Measurements from ENCODE around the gene NRP2. TPM values are rescaled to one million over a fixed set of nuclear protein-coding genes. Genes with fewer than 3 reads are reported as not detected.

NRP2 gene
- polyA plus RNA-seq, 2 of the 4 experiments (the other 2 are of a cell fraction): 144 to 159 TPM

DNA sequence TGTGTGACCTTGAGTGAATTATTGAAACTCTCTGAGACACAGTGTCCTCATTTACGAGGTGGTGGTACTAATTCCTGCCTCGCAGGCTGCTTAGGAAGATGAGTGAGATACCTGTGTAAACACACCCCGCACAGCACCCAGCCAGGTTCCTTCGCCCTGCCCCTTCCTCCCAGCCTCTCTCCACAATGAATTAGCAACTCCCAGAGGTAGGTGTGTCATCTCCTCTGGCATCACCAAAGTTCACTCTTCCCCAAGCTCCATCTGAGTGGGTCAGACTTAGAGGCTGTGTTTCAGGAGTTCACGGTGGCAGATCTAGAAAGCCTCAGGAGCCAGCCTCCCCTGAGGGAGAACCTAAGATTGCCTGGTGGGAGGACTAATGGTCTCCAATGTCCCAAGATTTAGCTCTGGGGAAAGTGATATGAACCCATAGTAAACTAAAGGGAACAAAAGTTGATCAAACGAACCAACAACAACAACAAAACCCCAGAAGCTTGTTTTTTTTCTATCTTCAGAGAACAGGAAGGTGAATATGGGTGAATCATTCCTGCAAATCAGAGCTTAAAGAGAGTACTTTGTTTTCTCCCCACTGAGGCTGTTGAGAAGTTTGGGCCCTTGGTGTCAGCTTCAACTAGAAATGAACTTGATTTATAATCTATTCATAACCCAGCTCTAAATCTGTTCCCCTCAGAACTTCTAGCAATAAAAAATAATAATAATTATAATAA, 44.4 kb upstream of the NRP2 start (continued):
- TF ChIP-seq ESRRA (IDR thresholded peaks at IDR 0.05; ENCODE audit: borderline replicate concordance, low read length) (no peak), TFCP2L1 (CRISPR knock-in tag; IDR thresholded peaks at IDR 0.05) (no peak)

DNA sequence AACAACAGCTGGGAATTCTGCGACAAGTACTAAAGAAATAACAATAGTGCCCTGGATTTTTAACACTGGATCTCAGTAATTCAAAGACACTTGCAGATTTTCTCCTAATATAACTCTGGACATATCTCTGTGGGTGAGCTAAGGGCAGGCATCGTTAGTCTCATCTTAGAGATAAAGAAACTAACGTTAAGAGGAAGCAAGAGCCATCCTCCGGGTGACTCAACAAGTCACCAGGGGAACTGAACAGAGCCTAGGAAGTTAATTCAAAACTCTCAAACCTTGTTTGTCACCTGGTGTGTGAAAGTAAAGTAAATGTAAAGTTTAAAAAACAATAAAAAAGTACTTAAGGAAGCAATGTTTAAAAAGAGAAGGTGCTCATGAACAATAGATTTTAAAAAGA, 41.6 kb upstream of the NRP2 start:
- WGBS (ENCODE audit: missing lambda C conversion rate): 48% methylated on average over 4 of the region's 4 CpGs
- H3K9me3 ChIP-seq: no peaks in the 10 kb centered on the region
- DNase-seq (ENCODE audit: low read depth in 1 of 2, low spot score in 1 of 2): no peak
- H3K27ac ChIP-seq: no peak overlapping the region
- no peak for ATAC-seq
- FAIRE-seq: no peak
- no peak overlapping the region for H3K4me2 ChIP-seq
- H3K4me1 ChIP-seq: no peaks in the 10 kb centered on the region
- ChIA-PET CTCF (interaction anchor here (1.6 kb wide), 1 partner anchor 12 kb away, joined by 6 read pairs; no protein-coding TSS in a partner anchor), POLR2A (no interaction called here)
- no peak overlapping the region for H3K4me3 ChIP-seq
- TF ChIP-seq PHF8 (IDR thresholded peaks at IDR 0.05; ENCODE audit: borderline replicate concordance, low read depth) (no peak), EHMT2 (IDR thresholded peaks at IDR 0.05; ENCODE audit: low read depth) (no peak), FOXS1 (CRISPR knock-in tag; IDR thresholded peaks at IDR 0.05) (no peak), KDM5A (IDR thresholded peaks at IDR 0.05) (no peak), HOXB13 (CRISPR knock-in tag; IDR thresholded peaks at IDR 0.05; ENCODE audit: low read depth) (no peak), MAZ (IDR thresholded peaks at IDR 0.05; ENCODE audit: borderline replicate concordance, low read depth, low read length) (no peak), HOXB5 (CRISPR knock-in tag; IDR thresholded peaks at IDR 0.05) (no peak), POLR2AphosphoS2 (conservative IDR thresholded peaks at IDR 0.05; ENCODE audit: low read length) (no peak), JUNB (IDR thresholded peaks at IDR 0.05) (no peak)
- TF ChIP-seq, protein P1, sequence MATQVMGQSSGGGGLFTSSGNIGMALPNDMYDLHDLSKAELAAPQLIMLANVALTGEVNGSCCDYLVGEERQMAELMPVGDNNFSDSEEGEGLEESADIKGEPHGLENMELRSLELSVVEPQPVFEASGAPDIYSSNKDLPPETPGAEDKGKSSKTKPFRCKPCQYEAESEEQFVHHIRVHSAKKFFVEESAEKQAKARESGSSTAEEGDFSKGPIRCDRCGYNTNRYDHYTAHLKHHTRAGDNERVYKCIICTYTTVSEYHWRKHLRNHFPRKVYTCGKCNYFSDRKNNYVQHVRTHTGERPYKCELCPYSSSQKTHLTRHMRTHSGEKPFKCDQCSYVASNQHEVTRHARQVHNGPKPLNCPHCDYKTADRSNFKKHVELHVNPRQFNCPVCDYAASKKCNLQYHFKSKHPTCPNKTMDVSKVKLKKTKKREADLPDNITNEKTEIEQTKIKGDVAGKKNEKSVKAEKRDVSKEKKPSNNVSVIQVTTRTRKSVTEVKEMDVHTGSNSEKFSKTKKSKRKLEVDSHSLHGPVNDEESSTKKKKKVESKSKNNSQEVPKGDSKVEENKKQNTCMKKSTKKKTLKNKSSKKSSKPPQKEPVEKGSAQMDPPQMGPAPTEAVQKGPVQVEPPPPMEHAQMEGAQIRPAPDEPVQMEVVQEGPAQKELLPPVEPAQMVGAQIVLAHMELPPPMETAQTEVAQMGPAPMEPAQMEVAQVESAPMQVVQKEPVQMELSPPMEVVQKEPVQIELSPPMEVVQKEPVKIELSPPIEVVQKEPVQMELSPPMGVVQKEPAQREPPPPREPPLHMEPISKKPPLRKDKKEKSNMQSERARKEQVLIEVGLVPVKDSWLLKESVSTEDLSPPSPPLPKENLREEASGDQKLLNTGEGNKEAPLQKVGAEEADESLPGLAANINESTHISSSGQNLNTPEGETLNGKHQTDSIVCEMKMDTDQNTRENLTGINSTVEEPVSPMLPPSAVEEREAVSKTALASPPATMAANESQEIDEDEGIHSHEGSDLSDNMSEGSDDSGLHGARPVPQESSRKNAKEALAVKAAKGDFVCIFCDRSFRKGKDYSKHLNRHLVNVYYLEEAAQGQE (IDR thresholded peaks at IDR 0.05): no peak
- TF ChIP-seq, protein P2, sequence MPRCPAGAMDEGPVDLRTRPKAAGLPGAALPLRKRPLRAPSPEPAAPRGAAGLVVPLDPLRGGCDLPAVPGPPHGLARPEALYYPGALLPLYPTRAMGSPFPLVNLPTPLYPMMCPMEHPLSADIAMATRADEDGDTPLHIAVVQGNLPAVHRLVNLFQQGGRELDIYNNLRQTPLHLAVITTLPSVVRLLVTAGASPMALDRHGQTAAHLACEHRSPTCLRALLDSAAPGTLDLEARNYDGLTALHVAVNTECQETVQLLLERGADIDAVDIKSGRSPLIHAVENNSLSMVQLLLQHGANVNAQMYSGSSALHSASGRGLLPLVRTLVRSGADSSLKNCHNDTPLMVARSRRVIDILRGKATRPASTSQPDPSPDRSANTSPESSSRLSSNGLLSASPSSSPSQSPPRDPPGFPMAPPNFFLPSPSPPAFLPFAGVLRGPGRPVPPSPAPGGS (IDR thresholded peaks at IDR 0.05): no peak
- TF ChIP-seq, protein P3, sequence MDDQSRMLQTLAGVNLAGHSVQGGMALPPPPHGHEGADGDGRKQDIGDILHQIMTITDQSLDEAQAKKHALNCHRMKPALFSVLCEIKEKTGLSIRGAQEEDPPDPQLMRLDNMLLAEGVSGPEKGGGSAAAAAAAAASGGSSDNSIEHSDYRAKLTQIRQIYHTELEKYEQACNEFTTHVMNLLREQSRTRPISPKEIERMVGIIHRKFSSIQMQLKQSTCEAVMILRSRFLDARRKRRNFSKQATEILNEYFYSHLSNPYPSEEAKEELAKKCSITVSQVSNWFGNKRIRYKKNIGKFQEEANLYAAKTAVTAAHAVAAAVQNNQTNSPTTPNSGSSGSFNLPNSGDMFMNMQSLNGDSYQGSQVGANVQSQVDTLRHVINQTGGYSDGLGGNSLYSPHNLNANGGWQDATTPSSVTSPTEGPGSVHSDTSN (IDR thresholded peaks at IDR 0.05): no peak
- TF ChIP-seq, protein P4, sequence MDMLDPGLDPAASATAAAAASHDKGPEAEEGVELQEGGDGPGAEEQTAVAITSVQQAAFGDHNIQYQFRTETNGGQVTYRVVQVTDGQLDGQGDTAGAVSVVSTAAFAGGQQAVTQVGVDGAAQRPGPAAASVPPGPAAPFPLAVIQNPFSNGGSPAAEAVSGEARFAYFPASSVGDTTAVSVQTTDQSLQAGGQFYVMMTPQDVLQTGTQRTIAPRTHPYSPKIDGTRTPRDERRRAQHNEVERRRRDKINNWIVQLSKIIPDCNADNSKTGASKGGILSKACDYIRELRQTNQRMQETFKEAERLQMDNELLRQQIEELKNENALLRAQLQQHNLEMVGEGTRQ (IDR thresholded peaks at IDR 0.05): no peak
- TF ChIP-seq, protein P5, sequence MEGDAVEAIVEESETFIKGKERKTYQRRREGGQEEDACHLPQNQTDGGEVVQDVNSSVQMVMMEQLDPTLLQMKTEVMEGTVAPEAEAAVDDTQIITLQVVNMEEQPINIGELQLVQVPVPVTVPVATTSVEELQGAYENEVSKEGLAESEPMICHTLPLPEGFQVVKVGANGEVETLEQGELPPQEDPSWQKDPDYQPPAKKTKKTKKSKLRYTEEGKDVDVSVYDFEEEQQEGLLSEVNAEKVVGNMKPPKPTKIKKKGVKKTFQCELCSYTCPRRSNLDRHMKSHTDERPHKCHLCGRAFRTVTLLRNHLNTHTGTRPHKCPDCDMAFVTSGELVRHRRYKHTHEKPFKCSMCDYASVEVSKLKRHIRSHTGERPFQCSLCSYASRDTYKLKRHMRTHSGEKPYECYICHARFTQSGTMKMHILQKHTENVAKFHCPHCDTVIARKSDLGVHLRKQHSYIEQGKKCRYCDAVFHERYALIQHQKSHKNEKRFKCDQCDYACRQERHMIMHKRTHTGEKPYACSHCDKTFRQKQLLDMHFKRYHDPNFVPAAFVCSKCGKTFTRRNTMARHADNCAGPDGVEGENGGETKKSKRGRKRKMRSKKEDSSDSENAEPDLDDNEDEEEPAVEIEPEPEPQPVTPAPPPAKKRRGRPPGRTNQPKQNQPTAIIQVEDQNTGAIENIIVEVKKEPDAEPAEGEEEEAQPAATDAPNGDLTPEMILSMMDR (IDR thresholded peaks at IDR 0.05): no peak

Data from A549 (cell line).